H9 (cell line): ENCODE results near the gene RNF217. TPM values are rescaled to one million over a fixed set of nuclear protein-coding genes. Genes with fewer than 3 reads are reported as not detected.
"Not testable (repeated sequence)": the region's sequence is repeated elsewhere in the genome, so short reads cannot be mapped to it uniquely, and the experiment has no call there.

Source experiments
- DNase-seq: peaks from one replicate; pipeline ENCODE4 v3.0.0-alpha.2; 2017
- H2AFZ ChIP-seq: one replicate; pipeline ENCODE4 v1.6.1; 2013; ENCODE audit warnings: mild to moderate bottlenecking, low read length, control low read depth, moderate library complexity
- H2AK5ac ChIP-seq: 2 replicates; pipeline ENCODE4 v1.6.1; 2013; ENCODE audit warnings: low read length, control low read depth, mixed read lengths; ENCODE audit not compliant: insufficient read length
- H2BK120ac ChIP-seq: one replicate; pipeline ENCODE4 v1.6.1; 2013; ENCODE audit warnings: low read depth, mild to moderate bottlenecking, low read length, control low read depth, inconsistent platforms; ENCODE audit not compliant: poor library complexity, severe bottlenecking
- H2BK12ac ChIP-seq: 2 replicates; pipeline ENCODE4 v1.6.1; 2013; ENCODE audit warnings: low read length, control low read depth, mixed read lengths, low read depth; ENCODE audit not compliant: insufficient read length
- H2BK15ac ChIP-seq: 2 replicates; pipeline ENCODE4 v1.6.1; 2013; ENCODE audit warnings: low read depth, low read length, control low read depth
- H2BK20ac ChIP-seq: one replicate; pipeline ENCODE4 v1.6.1; 2013; ENCODE audit warnings: low read depth, mild to moderate bottlenecking, low read length, control low read depth, inconsistent platforms; ENCODE audit not compliant: poor library complexity, severe bottlenecking
- H2BK5ac ChIP-seq: 2 replicates; pipeline ENCODE4 v1.6.1; 2013; ENCODE audit warnings: low read length, control low read depth, mixed read lengths; ENCODE audit not compliant: insufficient read length
- H3K14ac ChIP-seq: 2 replicates; pipeline ENCODE4 v1.6.1; 2013; ENCODE audit warnings: low read length, control low read depth; ENCODE audit not compliant: insufficient read depth
- H3K18ac ChIP-seq: 2 replicates; pipeline ENCODE4 v1.6.1; 2013; ENCODE audit warnings: low read depth, mild to moderate bottlenecking, mixed read lengths, low read length, control low read depth; ENCODE audit not compliant: insufficient read length
- H3K23ac ChIP-seq: 2 replicates; pipeline ENCODE4 v1.6.1; 2013; ENCODE audit warnings: low read length, control low read depth, mixed read lengths, low read depth; ENCODE audit not compliant: insufficient read length
- H3K23me2 ChIP-seq: 2 replicates; pipeline ENCODE4 v1.6.1; 2013; ENCODE audit warnings: low read depth, mild to moderate bottlenecking, mixed read lengths, low read length, control low read depth; ENCODE audit not compliant: insufficient read length, poor library complexity, severe bottlenecking
- H3K27ac ChIP-seq: 2 replicates; pipeline ENCODE4 v1.5.1; 2013; ENCODE audit warnings: low read length, control low read depth, mixed read lengths, low read depth; ENCODE audit not compliant: insufficient read length
- H3K27me3 ChIP-seq: 2 replicates; pipeline ENCODE4 v1.6.1; 2013; ENCODE audit warnings: low read length, control low read depth, inconsistent platforms; ENCODE audit not compliant: insufficient read depth
- H3K4ac ChIP-seq: 2 replicates; pipeline ENCODE4 v1.6.1; 2013; ENCODE audit warnings: low read depth, mild to moderate bottlenecking, control low read depth, inconsistent platforms, low read length, moderate library complexity
- H3K4me1 ChIP-seq: 2 replicates; pipeline ENCODE4 v1.6.1; 2013; ENCODE audit warnings: low read length, control low read depth, inconsistent platforms; ENCODE audit not compliant: insufficient read depth
- H3K4me2 ChIP-seq: 2 replicates; pipeline ENCODE4 v1.6.1; 2013; ENCODE audit warnings: low read length, control low read depth, mixed read lengths; ENCODE audit not compliant: insufficient read length, insufficient read depth
- H3K56ac ChIP-seq: 2 replicates; pipeline ENCODE4 v1.6.1; 2013; ENCODE audit warnings: low read depth, mild to moderate bottlenecking, mixed read lengths, low read length, control low read depth; ENCODE audit not compliant: insufficient read length
- H3K79me1 ChIP-seq: 2 replicates; pipeline ENCODE4 v1.6.1; 2013; ENCODE audit warnings: low read depth, mild to moderate bottlenecking, moderate library complexity, low read length, control low read depth, inconsistent platforms; ENCODE audit not compliant: insufficient read depth, poor library complexity, severe bottlenecking
- H3K79me2 ChIP-seq: 2 replicates; pipeline ENCODE4 v1.6.1; 2013; ENCODE audit warnings: low read length, control low read depth, inconsistent platforms; ENCODE audit not compliant: insufficient read depth
- H3K9ac ChIP-seq: 2 replicates; pipeline ENCODE4 v1.6.1; 2013; ENCODE audit warnings: low read length, control low read depth, mixed read lengths; ENCODE audit not compliant: insufficient read length; ENCODE audit errors: extremely low read depth
- H3K9me3 ChIP-seq: one replicate; pipeline ENCODE4 v1.6.1; 2013; ENCODE audit warnings: low read depth, low read length, inconsistent platforms; ENCODE audit not compliant: control insufficient read depth
- H3T11ph ChIP-seq: one replicate; pipeline ENCODE4 v1.6.1; 2013; ENCODE audit warnings: mild to moderate bottlenecking, low read length, control low read depth, inconsistent platforms
- H4K20me1 ChIP-seq: one replicate; pipeline ENCODE4 v1.6.1; 2013; ENCODE audit not compliant: control insufficient read depth, insufficient read length, insufficient read depth
- H4K5ac ChIP-seq: 2 replicates; pipeline ENCODE4 v1.6.1; 2013; ENCODE audit warnings: low read depth, mild to moderate bottlenecking, mixed read lengths, low read length, control low read depth; ENCODE audit not compliant: insufficient read length
- H4K8ac ChIP-seq: replicated peaks from 2 replicates; pipeline ENCODE4 v1.6.1; 2013; ENCODE audit warnings: low read length, control low read depth, mixed read lengths, low read depth; ENCODE audit not compliant: insufficient read length
- H4K91ac ChIP-seq: 2 replicates; pipeline ENCODE4 v1.6.1; 2013; ENCODE audit warnings: low read depth, mild to moderate bottlenecking, moderate library complexity, mixed read lengths, low read length, control low read depth; ENCODE audit not compliant: insufficient read length
- H3K27ac Mint-ChIP-seq, 3 experiments: 2 replicates in 2 of 3; 3 replicates in 1 of 3; pipeline ENCODE4 v1.8.0; 2020 to 2021; ENCODE audit warnings: mixed read lengths in 3 of 3, mild to moderate bottlenecking in 1 of 3, moderate library complexity in 1 of 3
- H3K27me3 Mint-ChIP-seq: 2 replicates; pipeline ENCODE4 v1.8.0; 2021; ENCODE audit warnings: low read depth, mild to moderate bottlenecking, moderate library complexity, mixed read lengths
- H3K36me3 Mint-ChIP-seq, 3 experiments: 2 replicates in 2 of 3; 3 replicates in 1 of 3; pipeline ENCODE4 v1.8.0; 2020 to 2021; ENCODE audit warnings: low read depth in 3 of 3, mixed read lengths in 3 of 3; ENCODE audit not compliant: insufficient read depth in 1 of 3
- H3K4me1 Mint-ChIP-seq, 2 experiments: 2 replicates each; pipeline ENCODE4 v1.8.0; 2020; ENCODE audit warnings: mixed read lengths in 2 of 2
- H3K4me3 Mint-ChIP-seq, 2 experiments: 2 replicates in 1 of 2; 3 replicates in 1 of 2; pipeline ENCODE4 v1.8.0; 2020 to 2021; ENCODE audit warnings: mild to moderate bottlenecking in 2 of 2, mixed read lengths in 2 of 2, moderate library complexity in 1 of 2
- H3K9me3 Mint-ChIP-seq, 2 experiments: 2 replicates in 1 of 2; 3 replicates in 1 of 2; pipeline ENCODE4 v1.8.0; 2020; ENCODE audit warnings: mild to moderate bottlenecking in 2 of 2, mixed read lengths in 2 of 2, moderate library complexity in 1 of 2
- WGBS: extraction: QIAGEN DNeasy Blood & Tissue Kit; methylation state at CpG from one replicate; pipeline ENCODE4 v1.1.7; 2013; ENCODE audit warnings: missing lambda C conversion rate, low lambda C conversion rate, mixed read lengths; ENCODE audit not compliant: insufficient read length; ENCODE audit errors: extremely low coverage; 5-methylcytosine and 5-hydroxymethylcytosine counted together
- total RNA-seq: library from RNA; stranded (reverse); gene quantifications from 2 replicates; pipeline ENCODE4 v1.2.1, GENCODE V29; 2021

Gene RNF217
- total RNA-seq, 1 experiment from 2014 or later: 9.6 TPM

- H3K4me1 ChIP-seq, H3K4me1 Mint-ChIP-seq, H3K4ac ChIP-seq, H2BK20ac ChIP-seq, H3K27ac Mint-ChIP-seq, H3K27ac ChIP-seq, H3K27me3 ChIP-seq, H2AK5ac ChIP-seq, H2AFZ ChIP-seq, H2BK120ac ChIP-seq, H3T11ph ChIP-seq, H3K23me2 ChIP-seq, H4K5ac ChIP-seq, H2BK15ac ChIP-seq, H4K91ac ChIP-seq, H2BK12ac ChIP-seq, H3K9ac ChIP-seq, H2BK5ac ChIP-seq, H3K18ac ChIP-seq, H3K56ac ChIP-seq, H3K4me2 ChIP-seq, H3K79me1 ChIP-seq, H3K36me3 Mint-ChIP-seq, H3K23ac ChIP-seq, H4K20me1 ChIP-seq, DNase-seq, H3K27me3 Mint-ChIP-seq, H3K9me3 ChIP-seq, H3K4me3 Mint-ChIP-seq, H3K14ac ChIP-seq, H3K9me3 Mint-ChIP-seq, H4K8ac ChIP-seq, H3K79me2 ChIP-seq: not testable (repeated sequence)
- no CpG with 5 or more reads among the region's 4 CpGs for WGBS
Measured at GRCh38 chr6:125036486-125036885, 74.2 kb downstream of the RNF217 start.
